HG03439 (cell line): ENCODE measurements around the gene HEMK1.

Experiments used
- ATAC-seq: cut with Tn5 transposase; IDR thresholded peaks from one replicate; pipeline ENCODE4 v1.9.1; 2021; ENCODE audit warnings: mild to moderate bottlenecking, moderate library complexity; ENCODE audit not compliant: unreplicated experiment

The HEMK1 gene

GRCh38 chr3:50572801-50573371 is 3.6 kb downstream of the HEMK1 start:
- ATAC-seq: no peak

GRCh38 chr3:50573566-50574443 is 4.5 kb downstream of the HEMK1 start:
- no peak for ATAC-seq

GRCh38 chr3:50574444-50574831 is 5.1 kb downstream of the HEMK1 start:
- ATAC-seq: no peak

GRCh38 chr3:50575372-50575771 is 6.0 kb downstream of the HEMK1 start:
- ATAC-seq: no peak

- no peak for ATAC-seq
These were observed 8.0 kb downstream of the HEMK1 start for GRCh38 chr3:50577348-50577747.

GRCh38 chr3:50580683-50581458 is 11.5 kb downstream of the HEMK1 start:
- no peak for ATAC-seq

- ATAC-seq: no peak
These were observed 12.1 kb downstream of the HEMK1 start for GRCh38 chr3:50581459-50581842.

- no peak for ATAC-seq
These were observed 12.8 kb downstream of the HEMK1 start for GRCh38 chr3:50582083-50582482.

- no peak for ATAC-seq
These were observed 14.6 kb downstream of the HEMK1 start for GRCh38 chr3:50583897-50584296.

- ATAC-seq: no peak
These were observed 15.1 kb downstream of the HEMK1 start for GRCh38 chr3:50584391-50584790.

GRCh38 chr3:50585919-50586762 is 16.8 kb downstream of the HEMK1 start:
- no peak for ATAC-seq

- ATAC-seq: no peak
These were observed 17.4 kb downstream of the HEMK1 start for GRCh38 chr3:50586763-50587070.

GRCh38 chr3:50587373-50587772 is 18.1 kb downstream of the HEMK1 start:
- no peak for ATAC-seq

- no peak for ATAC-seq
These were observed 18.8 kb downstream of the HEMK1 start for GRCh38 chr3:50587806-50588758.

GRCh38 chr3:50588759-50589433 is 19.6 kb downstream of the HEMK1 start:
- ATAC-seq: no peak

GRCh38 chr3:50591196-50591741 is 21.9 kb downstream of the HEMK1 start:
- no peak for ATAC-seq

- no peak for ATAC-seq
These were observed 23.2 kb downstream of the HEMK1 start for GRCh38 chr3:50592568-50592967.

GRCh38 chr3:50594253-50594785 is 25.0 kb downstream of the HEMK1 start:
- no peak for ATAC-seq
